ENCODE results near the gene COA1. TPM values are rescaled to one million over a fixed set of nuclear protein-coding genes. Genes with fewer than 3 reads are reported as not detected.
A peak's percentile ranks its signal among the peaks of the same experiment; 100 is the strongest.
"Not testable (repeated sequence)": the region's sequence is repeated elsewhere in the genome, so short reads cannot be mapped to it uniquely, and the experiment has no call there.

The COA1 gene
- total RNA-seq, 1 donor from 2014 or later, result 47.9 TPM

DNA sequence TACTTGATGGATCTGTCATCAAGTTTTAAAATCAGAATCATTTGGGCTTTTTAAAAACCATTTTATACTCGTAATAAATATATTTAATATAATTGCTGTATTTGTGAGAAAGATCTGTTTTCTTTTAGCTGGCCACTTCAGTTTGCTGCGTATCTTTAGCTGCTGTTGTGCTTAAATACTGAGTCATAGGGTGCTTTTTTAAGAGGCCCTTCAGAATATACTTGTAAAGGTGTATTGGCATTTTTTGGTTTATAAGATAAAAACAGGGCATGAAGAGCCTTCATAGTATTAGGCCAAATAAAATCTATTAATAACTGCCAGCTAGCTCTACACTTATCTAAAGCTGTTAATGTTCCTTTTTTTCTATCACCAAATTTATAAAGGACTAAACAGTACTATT, 102.6 kb downstream of the COA1 start:
- no peak for DNase-seq

DNA sequence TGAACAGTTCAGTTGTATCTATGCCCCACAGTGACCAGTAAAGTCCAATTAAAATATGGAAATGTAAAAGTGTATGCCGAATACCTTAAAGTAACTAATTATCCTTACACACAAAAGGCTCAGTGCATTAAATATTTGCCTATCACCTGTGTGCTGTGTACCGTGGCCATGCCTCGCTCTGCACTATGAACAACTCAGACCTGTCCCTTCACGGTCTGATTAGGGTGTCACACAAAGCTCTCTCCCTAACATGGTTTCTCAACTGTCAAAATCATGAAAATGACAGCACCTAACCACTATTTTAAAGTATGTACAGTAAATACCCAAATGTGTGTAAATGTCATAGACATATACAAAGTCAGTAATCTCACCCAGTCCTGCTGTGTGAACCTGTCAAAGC, 103.3 kb downstream of the COA1 start:
- no peak for DNase-seq

- no peak for DNase-seq
These were observed 103.9 kb downstream of the COA1 start for GRCh38 chr7:43625453-43625852.

GRCh38 chr7:43624156-43624555, 105.2 kb downstream of the COA1 start:
- DNase-seq, result no peak

DNA sequence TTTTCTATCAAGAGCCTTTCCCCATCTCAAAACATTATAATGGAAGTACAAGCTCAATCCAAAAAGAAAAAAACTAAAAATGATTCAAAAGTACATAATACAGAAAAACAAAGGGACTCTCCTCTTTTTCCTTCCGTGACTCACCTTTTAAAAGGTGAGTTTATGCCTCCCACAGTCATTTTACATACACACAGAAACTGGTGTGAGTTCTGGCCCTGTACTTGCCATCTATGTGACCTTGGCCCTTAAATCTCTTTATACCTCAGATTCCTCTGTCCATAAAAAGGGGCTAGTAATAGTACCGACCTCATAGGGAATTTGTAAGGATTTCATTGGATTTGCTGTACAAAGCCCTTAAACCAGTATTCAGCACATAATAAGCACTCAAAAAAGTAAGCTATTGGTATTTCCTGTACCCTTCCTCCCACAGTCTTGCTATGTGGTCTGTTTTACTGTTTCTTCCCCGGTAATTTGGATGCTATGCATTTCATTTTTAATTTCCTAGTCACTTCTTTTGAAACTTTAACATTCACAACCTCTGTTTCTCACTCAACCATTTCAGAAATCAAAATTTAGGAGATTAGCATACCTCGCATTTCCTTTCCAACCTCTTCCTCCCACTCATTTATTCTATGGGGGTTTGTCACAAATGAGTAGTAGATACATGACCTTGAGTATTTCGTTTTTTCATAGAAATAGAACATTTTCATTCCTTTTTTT, 107.4 kb downstream of the COA1 start:
- DNase-seq, result no peak

DNA sequence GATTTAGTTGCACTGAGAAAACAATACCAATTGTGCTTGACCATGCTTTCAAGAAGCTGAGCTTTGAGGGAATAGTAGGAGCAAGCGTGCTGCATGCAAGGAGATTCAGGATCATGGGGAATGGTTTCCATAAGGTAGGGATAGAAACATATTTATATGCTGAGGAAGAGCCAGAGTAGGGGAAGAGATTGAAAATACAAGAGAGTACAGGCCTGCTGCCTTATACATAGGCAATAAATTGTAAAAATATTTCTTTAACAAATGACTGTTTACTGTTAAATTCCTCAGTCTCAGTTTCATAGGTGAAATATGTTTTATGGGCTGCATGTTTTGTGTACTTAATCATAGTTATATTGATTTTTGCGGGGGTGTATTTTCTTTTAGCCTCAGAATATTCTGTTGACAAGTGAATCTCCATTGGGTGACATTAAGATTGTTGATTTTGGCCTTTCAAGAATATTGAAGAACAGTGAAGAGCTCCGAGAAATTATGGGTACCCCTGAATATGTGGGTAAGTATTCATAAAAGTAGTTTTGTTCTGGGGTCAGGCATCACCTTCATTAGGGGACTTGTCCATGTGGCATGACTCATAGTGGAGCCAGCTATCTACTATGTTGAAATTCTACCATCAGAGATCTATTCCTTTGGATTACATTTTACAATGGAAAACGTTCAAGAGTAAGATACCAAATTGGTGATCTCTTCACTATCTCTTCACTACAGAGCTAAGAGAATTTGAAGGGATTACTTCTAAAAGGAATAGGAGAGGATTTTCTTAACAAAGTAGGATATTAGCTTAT, 109.9 kb downstream of the COA1 start:
- no peak for DNase-seq

DNA sequence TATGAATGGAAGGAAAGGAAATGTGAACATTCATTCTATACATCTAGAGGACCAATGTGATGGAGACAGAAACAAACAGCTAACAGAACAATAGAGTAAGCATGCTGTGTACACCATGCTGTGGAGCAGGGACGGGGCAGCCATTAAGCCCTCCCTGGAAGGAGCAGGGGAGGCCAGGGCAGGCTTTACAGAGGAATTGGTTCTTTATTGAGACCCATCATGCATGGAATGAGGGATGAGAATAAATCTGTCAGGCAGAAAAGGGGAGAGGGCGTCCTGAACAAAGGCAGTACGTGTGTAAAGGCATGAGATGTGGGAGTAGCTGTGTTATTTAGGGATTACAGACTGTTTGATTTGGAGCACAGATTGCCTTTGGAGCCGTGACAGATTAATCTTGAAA, 111.2 kb downstream of the COA1 start:
- DNase-seq, result no peak

DNA sequence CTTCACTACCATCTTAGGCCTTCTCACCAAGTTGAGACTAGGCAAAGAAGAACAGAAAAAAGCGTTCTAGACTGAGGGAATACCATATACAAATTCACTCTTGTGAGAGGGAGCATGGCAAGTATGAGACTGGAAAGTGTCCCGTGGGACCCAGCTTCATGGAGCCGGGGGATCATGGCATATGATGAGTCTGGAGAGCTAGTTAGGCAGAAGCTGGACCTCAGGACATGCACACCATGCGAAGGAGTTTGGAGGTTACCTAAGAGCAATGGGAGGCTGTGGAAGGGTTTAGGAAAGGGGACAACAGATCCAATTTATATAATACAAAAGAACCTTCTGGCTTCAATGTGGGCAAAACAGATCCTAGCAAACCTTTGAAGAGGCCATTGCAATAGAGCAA, 112.3 kb downstream of the COA1 start:
- DNase-seq, result no peak

DNA sequence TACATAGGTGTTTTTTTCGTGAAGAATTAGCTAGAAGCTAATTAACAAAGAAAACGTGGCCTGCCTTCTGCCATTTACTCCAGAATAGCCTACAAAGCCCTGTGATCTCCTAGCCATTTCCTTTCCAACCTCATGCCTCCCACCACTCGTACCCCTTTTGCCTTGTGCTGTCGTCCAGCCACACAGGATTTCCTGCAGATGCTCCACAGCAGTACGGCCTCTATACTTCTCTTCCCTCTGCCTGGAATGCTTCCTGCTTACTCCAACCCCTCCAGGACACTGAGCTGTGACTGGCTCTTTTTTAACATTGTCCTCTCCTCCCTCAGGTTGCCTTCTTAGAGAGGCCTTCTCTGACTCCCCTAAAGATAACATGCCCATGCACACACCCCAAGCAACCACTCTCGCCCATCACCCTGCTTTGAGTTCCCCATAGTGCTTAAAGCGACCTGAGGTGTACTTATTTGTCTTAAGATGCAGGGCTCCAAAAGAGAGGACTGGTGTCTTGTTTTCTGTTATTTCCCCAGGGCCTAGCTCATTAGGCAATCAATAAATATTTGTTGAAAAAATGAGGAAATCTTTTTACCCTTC, 113.7 kb downstream of the COA1 start:
- DNase-seq, result no peak

DNA sequence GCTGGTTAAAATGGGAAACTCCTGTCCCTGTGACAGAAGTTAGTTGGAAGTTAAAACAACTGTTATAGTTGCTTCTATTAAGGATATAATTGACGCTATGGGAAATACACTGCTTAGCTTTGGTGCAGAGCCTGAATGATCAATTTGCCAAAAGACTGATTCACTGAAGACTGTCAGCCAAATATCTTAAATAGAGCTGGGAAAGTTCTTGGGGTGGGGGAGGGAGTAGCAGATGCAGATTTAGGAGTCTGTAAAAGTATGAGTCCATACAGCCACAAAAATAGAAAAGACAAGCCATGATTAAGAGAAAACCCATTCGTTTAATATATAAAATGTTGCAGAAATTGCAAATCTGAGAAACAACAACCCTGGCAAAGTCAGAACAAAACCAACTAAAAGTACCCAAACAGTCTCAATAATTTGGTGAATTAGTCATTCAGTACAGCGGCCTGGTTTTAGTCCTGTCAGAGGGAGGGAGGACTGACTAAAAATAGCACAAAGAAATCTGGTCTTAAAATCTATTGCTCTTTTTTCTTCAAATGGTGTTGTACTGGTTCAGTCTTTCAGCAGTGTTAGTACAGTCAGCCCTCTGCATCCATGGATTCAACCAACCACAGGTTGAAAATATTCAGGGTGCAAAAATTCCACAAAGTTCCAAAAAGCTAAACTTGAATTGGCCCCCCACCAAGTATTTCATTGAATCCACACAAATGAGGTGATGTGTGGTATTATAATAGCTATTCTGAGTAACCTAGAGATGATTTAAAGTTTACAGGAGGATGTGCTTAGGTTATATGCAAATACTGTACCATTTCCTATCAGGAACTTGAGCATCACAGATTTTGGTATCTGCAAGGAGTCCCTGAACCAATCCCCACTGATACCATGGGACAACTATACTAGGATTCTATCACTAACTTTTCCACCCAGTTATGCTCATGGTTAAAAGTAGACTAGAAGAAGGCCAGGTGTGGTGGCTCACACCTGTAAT, 116.4 kb downstream of the COA1 start:
- peak; percentile 44 for DNase-seq

DNA sequence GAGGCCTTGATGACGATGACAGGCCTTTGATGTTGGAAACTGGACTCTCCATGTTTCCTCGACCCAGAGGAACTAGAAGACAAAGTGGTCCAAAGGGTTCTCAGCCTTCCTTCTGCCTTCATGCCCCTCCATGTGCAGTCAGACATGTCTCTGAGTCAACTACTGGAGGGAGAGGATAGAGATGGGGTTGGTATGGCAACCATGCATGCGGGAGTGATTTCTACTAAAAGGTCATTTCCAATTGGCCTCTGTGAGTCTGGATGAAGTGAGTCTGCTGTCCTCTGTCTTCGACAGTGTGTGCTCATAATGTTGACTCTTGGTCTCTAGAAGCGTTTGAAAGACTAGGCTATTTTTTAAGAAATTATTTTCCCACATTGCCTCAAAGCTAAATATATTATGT, 117.2 kb downstream of the COA1 start:
- no peak for DNase-seq

DNA sequence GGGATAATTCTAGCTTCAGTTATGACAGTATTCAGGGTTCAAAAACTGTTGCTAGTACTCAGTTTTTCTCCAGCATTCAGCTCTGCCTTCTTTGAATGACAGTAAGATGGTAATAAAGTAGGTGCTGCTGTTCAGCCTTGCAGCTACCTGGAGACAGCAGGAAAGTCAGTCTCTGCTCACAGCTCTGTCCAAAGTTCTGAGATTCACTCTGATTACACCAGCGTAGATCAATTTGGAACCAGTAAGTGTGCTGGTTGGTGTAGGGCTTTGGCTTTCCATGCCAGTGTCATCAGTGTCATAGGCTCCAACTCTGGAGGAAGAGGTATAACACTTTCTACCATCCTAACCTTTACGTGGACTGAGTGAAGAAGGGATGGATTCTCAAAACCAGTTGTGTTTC, 120.2 kb downstream of the COA1 start:
- no peak for DNase-seq

DNA sequence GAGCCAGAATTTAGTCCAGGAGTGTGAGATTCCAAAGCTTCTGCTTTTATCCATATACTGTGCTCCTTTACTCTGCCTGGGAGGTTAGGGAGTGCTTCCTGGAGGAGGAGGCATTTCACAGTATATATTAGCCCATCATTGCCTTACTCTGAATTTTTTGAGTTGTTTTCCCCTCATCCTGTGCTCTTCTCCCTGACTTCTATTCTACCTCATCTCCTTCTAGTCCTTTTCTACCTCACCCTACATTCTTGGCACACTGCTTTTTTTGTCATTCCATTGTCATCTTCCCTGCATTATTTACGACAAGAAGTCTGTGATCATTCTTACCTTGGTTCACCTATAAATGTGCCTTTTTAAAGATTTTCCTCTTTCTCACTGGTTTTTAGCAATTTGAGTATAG, 125.1 kb downstream of the COA1 start:
- no peak for DNase-seq

GRCh38 chr7:43602256-43602655, 127.1 kb downstream of the COA1 start:
- no peak for DNase-seq

GRCh38 chr7:43600056-43600455, 129.3 kb downstream of the COA1 start:
- DNase-seq, result no peak

GRCh38 chr7:43596426-43596825, 132.9 kb downstream of the COA1 start:
- not testable (repeated sequence) for DNase-seq

DNA sequence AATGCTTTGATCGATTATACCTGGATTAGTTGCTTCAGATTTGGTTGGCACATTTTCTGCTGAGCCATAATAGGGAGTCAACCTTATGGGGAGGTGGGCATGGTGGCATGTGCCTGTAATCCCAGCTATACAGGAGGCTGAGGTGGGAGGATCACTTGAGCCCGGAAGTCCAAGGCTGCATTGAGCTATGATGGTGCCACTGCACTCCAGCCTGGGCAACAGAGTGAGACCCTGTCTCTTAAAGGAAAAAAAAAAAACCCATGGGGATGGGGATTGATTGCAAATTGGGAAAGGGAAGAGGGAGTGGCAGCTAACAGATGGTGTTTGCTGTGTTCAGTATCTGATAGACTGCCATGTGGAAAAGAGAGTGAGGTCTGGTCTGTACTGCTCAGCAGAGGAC, 135.3 kb downstream of the COA1 start:
- no peak for DNase-seq

- DNase-seq, result no peak
These were observed 136.3 kb downstream of the COA1 start for GRCh38 chr7:43593010-43593409.

DNA sequence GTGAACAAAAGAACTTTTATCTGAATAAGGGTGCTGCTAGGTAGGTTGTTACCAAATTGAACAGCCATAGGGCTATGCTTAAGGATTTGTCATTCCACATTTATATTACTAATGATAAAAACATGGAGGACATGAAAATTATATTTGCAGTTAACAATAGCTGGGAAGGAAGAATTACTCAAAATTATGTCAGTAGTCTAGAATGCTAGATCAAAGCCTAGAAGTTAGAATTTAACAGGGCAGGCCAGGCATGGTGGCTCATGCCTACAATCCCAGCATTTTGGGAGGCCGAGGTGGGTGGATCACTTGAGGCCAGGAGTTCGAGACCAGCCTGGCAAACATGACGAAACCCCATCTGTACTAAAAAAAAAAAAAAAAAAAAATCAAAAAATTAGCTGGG, 137.0 kb downstream of the COA1 start:
- DNase-seq, result no peak

DNA sequence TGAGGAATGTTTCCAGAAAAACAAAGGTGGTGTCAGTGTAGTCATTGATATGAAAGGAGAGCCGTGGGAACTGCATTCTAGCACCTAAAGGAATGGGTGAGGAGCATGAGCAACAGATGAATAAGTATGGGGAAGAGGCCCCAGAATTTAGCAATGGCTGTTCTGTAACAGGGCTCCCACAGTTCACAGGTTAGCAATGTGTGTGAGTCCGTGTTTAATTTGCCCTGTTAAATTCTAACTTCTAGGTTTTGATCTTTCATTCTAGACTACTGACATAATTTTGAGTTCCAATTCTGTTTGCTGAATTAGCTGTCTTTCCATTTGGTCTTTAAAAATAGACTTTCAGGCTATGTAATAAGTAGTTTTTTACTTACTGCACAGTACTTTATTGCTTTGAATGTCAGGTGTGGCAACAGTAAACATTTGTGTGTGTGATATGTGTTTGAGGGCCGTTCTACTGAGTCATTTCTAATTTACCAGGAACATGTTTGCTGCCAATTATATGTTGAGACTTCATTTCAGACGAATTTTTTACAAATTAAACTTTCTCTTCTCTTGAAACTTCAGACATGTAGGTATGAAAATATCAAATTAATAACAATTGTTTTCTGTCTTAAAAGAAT, 137.7 kb downstream of the COA1 start:
- DNase-seq, result no peak

DNA sequence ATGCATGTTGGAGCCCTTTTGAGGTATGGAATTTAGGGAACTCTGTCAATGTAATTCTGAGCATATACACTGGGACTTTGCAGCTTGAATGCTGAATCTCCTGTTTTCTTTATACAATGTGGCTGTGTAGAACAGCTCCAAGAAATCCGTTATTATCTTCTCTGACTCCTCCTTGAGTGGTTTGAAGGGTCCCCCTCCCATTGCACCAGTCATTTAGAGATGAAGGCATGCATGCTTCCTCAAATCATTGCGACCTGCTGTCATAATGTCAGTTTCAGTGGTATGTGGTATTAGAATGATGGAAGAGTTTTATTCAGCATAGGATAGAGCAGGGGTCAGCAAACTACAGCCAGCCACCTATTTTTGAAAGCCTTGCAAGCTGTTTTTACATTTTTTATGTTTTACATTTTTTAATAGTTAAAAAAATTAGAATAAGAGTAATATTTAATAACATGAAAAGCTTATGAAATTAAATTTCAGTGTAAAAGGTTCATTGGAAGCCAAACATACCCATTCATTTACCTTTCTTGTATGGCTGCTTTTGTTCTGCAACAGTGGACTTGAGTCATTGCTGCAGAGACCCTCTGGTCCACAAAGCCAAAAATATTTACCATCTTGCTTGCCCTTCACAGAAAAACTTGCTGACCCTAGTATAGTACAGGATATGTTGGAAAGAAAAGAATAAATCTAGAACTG, 138.3 kb downstream of the COA1 start:
- DNase-seq, result no peak

Measured in skin of body (tissue), 2 donors.